GM18873 (cell line): Measurements from ENCODE around the gene FIBIN.

ENCODE experiments used
- ATAC-seq: cut with Tn5 transposase; IDR thresholded peaks from one replicate; pipeline ENCODE4 v1.9.1; 2021; ENCODE audit warnings: mild to moderate bottlenecking, moderate library complexity, moderate number of reproducible peaks; ENCODE audit not compliant: unreplicated experiment, low FRiP score

FIBIN gene

GRCh38 chr11:27018902-27019529 lies 25.1 kb downstream of the FIBIN start:
- no peak for ATAC-seq

- no peak for ATAC-seq
Observed at GRCh38 chr11:27020751-27021150, 26.8 kb downstream of the FIBIN start.

GRCh38 chr11:27022659-27023251 lies 28.8 kb downstream of the FIBIN start:
- ATAC-seq: no peak

GRCh38 chr11:27024865-27025264 lies 31.0 kb downstream of the FIBIN start:
- ATAC-seq: no peak

- no peak for ATAC-seq
Observed at GRCh38 chr11:27025312-27025955, 31.5 kb downstream of the FIBIN start.

GRCh38 chr11:27025957-27026733 lies 32.2 kb downstream of the FIBIN start:
- no peak for ATAC-seq

DNA sequence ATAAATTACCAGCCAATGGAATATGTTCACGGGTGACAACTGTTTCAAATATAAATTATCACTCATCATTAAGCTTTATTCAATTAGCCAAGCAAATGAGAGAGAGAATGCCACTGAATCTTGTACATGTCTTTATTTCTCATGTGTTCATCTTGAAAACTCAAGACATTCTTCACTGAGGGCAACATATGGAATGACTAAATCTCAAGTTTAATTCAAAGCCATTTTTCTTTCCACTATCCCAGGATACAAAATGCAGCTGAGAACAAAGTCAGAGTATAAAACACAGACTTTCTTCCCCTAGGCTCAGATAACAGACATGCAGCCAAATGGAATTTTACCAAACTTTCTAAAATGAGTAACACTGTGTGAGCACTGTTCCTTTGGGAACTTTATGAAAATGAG lies 34.7 kb downstream of the FIBIN start:
- ATAC-seq: no peak

- no peak for ATAC-seq
Observed at GRCh38 chr11:27029966-27030365, 36.1 kb downstream of the FIBIN start.

GRCh38 chr11:27031754-27032153 lies 37.8 kb downstream of the FIBIN start:
- ATAC-seq: no peak

- ATAC-seq: no peak
Observed at GRCh38 chr11:27039873-27040272, 46.0 kb downstream of the FIBIN start.

DNA sequence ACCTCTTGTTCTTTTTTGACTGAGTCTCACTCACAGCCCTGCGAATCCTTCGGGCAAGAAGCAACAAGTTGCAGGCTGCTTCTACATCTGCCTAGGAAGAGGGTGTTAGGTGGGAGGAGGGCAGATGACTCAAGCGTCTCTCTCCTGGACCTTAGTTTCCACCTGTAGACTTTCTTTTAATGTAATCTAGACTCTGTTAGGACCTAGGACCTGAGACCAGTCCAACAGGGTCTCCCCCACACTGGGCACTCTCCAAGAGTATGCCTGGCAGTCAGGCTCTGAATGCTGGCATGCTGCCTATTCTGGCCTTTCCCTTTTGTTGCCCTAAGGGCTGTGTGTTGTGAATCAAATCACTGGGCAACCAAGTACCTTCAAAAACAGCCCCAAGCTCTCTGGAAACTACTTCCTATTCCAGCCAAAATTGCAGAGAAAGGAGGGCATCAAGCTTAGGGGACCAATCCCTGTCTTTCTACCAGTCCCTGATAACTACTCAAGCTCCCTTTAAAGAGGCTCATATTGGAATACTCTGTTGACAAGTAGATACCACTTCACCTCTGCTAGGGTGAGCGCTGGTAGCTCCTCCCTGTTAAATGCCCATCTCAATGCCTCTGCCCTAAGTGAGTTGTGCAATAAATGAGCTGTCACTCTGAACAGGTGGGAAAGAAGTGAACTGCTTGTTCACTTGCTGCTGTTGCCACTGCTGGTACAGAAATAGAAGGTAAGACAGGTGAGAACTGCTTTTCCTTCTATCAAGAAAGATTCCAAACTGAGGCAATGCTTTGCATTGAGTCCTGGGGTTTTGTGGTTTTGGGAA lies 46.6 kb downstream of the FIBIN start, which contains the start of gene BBOX1:
Gene BBOX1, plus strand, starts transcription at position 514 of the 814 bp plus-strand sequence. CDS start 14,616 bp downstream, outside the sequence.
- no peak for ATAC-seq

- no peak for ATAC-seq
Observed at GRCh38 chr11:27041141-27041899, 47.4 kb downstream of the FIBIN start.
